ENCODE results near the gene TMEM217. TPM values are rescaled to one million over a fixed set of nuclear protein-coding genes. Genes with fewer than 3 reads are reported as not detected.

The TMEM217 gene
- total RNA-seq, 1 experiment from 2014 or later, result 1.4 TPM

GRCh38 chr6:37280162-37280887, 22.4 kb upstream of the TMEM217 start:
- DNase-seq (ENCODE audit: low spot score), result no peak

DNA sequence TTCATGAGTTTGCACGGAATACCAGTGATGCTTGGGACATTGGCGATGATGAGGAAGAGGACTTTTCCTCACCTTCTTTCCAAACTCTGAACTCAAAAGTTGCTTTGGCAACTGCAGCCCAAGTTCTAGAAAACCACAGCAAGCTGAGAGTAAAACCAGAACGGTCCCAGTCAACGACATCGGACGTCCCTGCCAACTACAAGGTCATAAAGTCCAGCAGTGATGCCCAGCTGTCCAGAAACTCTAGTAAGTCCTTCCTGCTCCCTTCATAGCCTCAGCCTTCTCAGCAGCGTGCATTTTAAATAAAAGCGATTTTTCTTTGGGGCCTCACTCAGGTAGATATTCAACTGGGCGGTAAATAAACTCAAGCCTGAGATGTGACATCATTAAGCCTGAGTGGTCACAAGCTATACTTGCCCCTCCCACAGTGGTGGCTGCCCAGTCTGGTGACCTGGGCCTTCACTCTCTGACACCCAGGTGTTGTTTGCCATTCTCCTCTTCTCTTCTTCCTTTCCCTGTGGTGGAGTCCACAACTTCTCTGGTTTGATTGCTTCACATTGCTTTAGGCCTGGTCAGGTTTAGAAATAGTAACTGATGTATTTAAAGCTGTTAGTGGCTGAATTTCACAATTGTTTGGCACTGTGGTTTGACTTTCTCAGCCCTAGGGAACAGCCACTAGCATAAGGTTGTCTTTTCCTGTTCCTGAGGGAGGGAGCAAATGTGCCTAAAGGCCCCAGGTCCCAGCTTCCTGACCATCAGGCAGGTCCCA, 21.6 kb upstream of the TMEM217 start:
- no peak for DNase-seq (ENCODE audit: low spot score)

- DNase-seq (ENCODE audit: low spot score), result no peak
These were observed 19.1 kb upstream of the TMEM217 start for GRCh38 chr6:37277001-37277409.

GRCh38 chr6:37275350-37275749, 17.4 kb upstream of the TMEM217 start:
- DNase-seq (ENCODE audit: low spot score), result no peak

DNA sequence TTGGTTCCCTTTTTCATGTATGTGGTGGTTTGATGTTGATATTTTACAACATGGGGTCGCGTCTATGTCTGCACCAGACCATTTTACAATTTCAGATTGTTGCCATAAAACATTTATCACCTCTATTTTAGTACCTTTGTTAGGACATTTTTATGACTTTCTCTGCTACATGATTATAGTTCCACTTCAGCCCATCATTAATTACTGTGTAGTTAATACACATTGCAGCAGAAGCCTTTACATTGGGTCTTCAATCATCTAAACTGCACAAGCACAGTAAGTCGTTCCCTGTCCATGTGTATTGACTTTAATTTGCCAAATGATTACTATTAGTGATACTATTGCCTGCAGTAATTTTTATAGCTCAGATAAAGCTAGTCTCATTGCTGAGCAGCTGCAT, 15.7 kb upstream of the TMEM217 start:
- DNase-seq (ENCODE audit: low spot score), result no peak

DNA sequence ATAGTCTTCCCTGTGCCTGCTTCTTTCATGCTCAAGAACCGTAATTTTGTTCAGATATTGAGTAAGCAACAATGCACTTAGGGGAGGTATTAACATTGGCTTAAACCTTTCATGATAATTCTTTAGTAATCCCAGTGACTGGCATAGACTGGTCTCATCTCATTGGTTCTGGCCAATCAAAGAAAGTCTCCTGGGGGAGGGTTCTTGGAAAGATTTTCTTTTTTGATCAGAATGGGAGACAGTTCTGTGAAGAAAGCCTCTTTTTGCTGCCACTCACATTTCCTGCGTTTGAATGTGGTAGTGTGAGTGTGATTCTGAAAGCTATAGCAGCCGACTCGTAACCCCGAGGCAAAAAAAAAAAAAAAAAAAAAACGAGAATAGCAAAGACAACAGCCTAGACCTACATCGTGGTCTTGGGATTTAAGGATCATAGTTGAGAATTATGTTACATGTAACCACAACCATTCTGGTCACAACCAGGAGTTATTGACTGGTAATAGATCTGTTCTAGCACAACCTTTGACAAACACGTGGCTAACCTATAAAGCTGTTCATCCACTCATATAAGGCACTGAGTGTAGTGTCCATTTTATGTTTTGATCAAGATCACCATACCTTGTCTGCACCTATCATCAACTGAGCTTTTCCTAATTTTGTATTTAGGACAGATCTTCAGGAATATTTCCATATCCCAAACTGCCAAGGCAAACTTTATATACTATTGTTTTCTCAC, 15.1 kb upstream of the TMEM217 start:
- no peak for DNase-seq (ENCODE audit: low spot score)

DNA sequence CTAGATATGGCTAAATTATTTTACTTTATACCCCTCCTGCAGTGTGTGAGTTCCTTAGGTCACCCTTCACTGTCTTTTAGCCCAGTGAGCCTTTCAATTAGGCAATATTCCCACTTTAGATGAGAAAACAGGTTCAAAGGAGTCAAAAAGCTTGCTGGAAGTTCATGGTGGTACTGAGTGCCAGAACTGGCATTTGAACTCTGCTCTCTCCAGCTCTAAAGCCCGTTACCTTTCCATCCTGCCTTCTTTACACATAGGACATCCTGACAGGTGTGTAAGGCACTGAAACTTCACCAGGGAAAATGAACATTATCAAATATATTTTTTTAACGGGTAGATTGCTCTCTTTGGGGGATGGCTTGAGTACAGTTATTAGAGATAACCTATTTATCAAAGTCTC, 11.2 kb upstream of the TMEM217 start:
- DNase-seq (ENCODE audit: low spot score), result no peak

DNA sequence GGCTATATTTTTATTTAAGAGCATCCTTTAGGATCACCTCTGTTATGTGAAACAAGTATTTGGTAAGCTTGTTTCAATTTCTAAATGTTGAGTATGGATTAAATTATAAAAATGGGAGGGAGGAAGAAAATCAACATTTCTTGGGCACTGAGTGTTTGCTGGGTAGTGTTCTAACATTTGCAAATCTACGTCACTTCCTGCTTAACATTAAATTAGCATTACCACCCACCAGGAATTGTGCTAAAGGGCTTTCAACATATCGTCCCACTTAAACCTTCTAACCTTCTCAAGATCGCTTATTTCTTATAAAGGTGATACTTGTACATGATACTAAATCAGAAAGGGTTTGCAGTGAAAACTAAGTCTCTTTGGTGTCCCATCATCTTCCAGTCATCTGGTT, 7.9 kb upstream of the TMEM217 start:
- no peak for DNase-seq (ENCODE audit: low spot score)

- DNase-seq (ENCODE audit: low spot score), result no peak
These were observed 7.1 kb upstream of the TMEM217 start for GRCh38 chr6:37265001-37265400.

DNA sequence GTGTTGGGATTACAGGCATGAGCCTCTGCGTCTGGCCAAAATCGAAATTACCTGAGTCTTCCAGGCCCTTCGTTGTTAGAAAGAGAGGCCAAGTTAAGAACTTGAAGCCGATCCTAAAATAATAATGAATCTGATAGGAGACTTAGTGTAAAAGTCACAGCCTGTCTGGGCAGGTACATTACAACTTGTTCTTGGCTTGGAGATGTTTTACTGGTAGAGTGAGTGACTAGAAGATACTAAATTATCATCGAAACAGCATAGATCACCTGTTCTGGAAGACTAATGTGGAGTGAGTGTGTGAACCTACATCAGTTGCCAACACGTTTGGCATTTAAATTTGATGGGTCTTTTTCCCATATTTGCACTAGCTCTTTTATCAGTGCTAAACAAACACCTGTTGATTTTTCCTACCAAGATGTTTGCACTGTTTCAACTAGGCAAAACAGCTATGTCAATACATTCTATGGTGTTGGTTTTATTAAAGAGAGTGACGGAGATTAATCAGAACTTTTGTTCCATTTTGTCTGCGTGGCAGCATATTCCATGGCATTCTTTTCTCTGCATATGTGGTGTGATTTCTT, 4.6 kb upstream of the TMEM217 start:
- no peak for DNase-seq (ENCODE audit: low spot score)

DNA sequence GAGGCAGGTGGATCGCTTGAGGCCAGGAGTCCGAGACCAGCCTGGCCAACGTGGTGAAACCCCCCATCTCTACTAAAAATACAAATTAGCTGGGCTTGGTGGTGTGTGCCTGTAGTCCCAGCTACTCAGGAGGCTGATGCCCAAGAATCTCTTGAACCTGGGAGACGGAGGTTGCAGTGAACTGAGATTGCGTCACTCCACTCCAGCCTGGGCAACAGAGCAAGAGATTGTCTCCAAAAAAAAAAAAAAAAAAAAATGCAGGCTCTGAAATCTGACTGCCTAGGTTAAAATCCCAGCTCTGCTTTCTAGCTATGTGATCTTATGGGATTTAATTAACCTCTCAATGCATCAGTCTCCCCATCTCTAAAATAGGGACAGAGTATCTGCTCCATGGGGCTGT, 3.3 kb upstream of the TMEM217 start:
- no peak for DNase-seq (ENCODE audit: low spot score)

DNA sequence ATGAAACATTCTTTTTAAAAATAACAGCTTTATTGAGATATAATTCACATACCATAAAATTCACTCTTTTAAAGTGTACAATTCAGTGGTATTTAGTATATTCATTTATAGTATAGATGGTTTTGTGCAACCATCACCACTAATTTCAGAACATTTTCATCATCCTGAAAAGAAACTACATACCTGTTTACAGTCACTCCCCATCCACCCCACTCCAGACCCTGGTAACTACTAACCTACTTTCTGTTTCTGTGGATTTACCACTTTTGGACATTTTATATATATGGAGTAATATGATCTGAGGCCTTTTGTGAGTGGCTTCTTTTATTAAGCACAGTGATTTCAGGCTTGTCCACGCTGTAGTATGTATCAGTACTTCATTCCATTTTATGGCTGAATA, 2.5 kb upstream of the TMEM217 start:
- no peak for DNase-seq (ENCODE audit: low spot score)

DNA sequence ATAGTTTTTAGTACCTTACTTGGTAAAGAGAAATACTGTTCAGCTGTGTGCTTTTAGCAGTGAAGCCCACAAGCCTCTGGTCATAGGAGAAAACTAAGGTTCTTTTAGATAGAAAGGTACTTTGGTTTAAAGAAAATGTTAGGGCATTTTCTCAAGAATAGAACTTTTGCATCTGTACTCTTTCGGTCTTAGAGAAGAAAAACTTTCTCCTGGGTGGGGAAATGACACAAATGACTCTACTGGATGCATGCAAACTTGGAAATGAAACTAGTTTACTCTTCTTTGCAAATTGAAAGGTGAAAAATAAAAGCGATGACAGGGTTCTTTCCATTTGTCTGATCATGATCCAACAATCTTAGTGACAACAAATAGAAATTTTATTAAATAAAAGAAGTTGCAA, 2.1 kb upstream of the TMEM217 start:
- no peak for DNase-seq (ENCODE audit: low spot score)

GRCh38 chr6:37259191-37259590, 1.2 kb upstream of the TMEM217 start:
- DNase-seq (ENCODE audit: low spot score), result no peak

- DNase-seq (ENCODE audit: low spot score), result peak; percentile 8
These were observed 611 bp upstream of the TMEM217 start for GRCh38 chr6:37258405-37259105.

GRCh38 chr6:37257320-37257633, 667 bp downstream of the TMEM217 start:
- DNase-seq (ENCODE audit: low spot score), result no peak

- DNase-seq (ENCODE audit: low spot score), result no peak
These were observed 1.1 kb downstream of the TMEM217 start for GRCh38 chr6:37256692-37257319.

DNA sequence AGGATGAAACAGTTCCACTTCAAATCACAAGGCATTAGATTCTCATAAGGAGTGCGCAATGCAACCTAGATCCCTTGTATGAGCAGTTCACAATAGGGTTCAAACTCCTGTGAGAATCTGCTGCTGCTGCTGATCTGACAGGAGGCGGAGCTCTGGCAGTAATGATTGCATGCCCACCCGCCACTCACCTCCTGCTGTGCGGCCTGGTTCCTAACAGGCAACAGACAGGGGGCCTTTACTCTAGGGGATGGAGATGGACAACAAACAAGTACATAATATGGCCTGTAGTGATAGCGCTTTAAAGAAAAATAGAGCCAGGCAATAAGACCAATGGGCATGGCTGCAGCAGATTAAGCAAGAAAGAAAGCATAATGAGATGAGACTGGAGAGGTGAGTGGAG, 3.1 kb downstream of the TMEM217 start:
- no peak for DNase-seq (ENCODE audit: low spot score)

DNA sequence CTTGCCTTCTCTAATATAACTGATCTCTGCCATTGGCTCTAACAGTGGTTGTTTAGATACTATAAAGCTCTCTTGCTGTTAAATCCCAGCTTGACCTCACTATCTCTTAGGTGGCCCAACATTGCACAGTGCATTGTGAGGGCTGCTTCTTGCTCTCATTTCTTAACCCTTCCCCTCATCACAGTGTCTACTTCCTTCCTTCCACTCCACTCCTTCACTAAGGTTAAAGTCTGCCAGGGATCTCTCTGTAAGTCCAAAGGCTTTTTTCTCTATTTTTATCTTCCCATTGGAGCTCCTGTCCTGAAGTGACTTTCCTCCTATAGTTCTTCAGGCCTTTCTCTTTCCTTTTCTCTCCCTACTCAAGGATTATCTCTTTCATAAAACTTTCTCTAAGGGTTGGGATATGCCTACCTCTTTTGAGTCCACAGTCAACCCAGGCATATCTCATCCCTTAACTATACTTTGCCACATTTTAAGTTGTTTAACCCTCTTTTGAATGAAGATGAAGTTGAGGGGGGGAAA, 4.4 kb downstream of the TMEM217 start:
- no peak for DNase-seq (ENCODE audit: low spot score)

- no peak for DNase-seq (ENCODE audit: low spot score)
These were observed 6.6 kb downstream of the TMEM217 start for GRCh38 chr6:37251211-37251780.
